ENCODE measurements around the gene RHCG.

DNA sequence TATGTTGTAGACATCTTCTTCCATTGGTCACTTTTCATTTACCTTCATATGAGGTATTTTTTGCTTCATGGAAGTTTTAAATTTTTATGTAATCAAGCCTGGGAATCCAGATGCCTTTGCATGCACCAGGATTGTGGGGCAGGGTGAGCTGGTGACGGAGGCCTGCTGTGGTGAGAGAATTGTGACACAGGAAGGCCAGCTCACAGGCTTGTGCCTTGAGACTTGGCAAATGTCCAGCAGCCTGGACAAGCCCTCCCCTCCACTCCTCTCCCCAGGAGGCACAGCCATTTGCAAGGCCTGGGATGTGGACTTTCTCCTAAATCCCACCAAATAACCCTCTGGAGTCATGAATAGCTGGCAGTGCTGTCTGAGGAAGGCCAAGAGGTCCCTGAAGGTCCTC lies 67.4 kb downstream of the RHCG start:
- TF ChIP-seq EP300 (IDR thresholded peaks at IDR 0.05) (no peak), POLR2A (IDR thresholded peaks at IDR 0.05) (no peak), CTCF (IDR thresholded peaks at IDR 0.05) (no peak)
